GM19025 (cell line): ENCODE data around the gene NQO1.
"Not testable (repeated sequence)": the region's sequence is repeated elsewhere in the genome, so short reads cannot be mapped to it uniquely, and the experiment has no call there.

ENCODE experiments used
- ATAC-seq: cut with Tn5 transposase; IDR thresholded peaks from one replicate; pipeline ENCODE4 v1.9.1; 2021; ENCODE audit warnings: mild to moderate bottlenecking, low read depth, moderate library complexity; ENCODE audit not compliant: unreplicated experiment

NQO1 gene

DNA sequence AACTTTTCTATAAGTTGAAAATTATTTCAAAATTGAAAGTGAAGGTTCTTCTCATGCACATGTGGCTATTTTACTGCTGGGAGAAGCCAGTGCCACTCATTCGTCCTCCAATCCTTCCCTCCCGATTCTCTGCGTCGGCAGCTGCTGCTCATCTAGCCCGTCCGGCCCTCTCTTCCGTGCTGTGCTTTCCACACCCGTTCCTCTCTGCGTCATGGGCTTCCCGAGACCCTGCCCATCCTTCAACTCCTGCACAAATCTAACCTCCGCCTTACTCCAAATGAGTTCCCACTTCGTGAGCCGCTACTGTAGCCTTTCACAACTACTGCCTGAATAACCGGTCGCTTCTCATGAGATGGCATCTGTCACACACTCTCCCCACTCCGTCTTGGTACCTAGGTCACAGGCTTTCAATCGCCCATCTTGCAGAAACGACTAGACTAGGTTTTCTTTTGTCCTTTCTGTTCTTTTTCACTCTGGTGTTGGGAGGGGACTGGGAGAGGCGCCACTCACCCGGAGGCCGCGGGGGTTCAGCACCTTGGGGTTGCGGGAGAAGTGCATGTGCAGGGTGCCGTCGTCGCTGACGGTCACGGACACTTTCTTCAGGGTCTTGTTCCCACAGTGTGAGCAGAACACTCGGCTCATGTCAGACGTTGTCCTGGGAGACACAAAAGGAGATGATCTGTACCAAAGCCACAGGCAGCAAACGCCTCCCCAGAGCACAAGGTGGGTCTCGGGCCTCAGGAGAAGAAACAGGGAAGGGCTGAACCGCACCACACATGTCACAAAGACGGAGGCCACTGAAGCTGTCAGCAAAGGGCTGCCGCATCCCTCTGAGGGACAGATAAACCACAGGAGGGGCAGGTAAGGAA lies 18.2 kb upstream of the NQO1 start:
- ATAC-seq = no peak

DNA sequence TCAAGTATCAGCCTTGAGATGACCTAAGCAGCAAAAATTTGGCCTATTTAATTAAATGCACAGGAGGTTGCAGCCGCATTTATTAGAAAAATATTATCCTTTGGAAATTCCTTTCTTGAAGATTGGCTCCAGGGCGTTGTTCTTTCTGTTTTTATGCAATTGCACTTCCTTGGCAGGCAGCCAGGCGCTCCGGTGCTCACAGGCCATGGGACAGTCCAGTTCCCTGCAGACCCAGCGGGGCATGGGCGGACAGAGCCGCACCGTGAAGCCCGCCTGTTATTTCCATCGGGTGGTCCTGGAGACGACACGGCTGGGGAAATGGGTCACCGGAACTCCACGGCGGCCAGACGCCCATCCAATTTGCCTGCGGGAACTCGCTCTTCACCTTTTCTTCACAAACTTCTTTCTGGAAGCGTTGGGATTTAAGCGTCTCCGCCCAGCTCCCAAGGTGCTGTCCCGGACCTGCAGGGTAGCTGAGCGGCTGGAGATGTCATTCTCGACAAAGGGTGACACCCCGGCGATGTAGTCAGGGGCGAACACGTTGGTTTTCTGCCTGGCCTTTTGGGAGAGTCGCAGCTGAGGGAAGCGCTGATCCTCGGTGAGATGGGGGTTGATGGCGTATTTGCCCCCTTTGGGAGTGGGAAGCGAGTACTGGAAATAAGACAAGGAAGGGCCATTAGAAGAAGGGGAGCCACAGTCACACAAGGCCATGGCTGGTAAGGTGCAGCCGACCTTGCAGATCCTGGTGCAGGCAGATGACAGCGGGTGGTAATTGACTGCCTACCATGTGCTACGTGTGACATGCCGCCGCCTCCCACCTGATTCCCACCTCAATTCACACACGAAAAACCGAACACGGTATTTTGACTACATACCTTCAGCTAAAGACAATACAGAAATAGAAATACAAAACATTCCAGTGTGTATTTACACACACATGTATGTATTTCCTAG lies 15.9 kb upstream of the NQO1 start:
- no peak for ATAC-seq

DNA sequence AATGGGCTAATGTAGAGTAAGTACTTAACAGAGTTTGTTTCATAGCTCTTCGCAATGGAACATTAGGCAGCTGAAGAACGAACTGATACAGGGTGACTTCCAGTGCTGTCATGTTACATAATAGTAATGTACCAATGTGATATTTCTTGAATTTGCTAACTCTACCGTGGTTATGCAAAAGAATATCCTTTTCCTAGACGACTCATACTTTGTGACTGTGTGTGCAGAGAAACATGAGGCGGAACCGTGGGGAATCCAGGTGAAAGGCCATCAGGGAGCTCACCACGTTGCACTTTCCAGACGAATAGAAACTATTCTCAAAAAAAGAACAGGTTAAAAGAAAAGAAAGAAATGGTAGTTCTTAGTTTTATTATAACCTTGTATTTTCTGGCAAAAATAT lies 15.2 kb upstream of the NQO1 start:
- no peak for ATAC-seq

DNA sequence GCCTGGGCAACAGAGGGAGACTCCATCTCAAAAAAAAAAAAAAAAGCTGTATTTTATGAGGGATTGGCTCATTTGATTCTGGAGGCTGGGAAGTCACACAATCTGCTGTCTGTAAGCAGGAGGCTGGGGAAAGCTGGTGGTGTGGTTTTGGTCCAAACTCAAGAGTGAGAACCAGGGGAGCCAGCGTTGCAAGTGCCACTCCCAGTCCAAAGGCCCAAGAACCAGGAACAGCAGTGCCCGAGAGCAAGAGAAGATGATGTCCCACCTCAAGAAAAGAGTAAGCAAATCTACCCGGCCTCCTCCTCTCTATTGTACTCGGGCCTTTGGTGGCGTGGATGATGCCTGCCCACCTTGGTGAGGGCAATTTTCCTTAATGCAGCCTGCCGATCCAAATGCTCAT lies 5.7 kb upstream of the NQO1 start:
- ATAC-seq = no peak

DNA sequence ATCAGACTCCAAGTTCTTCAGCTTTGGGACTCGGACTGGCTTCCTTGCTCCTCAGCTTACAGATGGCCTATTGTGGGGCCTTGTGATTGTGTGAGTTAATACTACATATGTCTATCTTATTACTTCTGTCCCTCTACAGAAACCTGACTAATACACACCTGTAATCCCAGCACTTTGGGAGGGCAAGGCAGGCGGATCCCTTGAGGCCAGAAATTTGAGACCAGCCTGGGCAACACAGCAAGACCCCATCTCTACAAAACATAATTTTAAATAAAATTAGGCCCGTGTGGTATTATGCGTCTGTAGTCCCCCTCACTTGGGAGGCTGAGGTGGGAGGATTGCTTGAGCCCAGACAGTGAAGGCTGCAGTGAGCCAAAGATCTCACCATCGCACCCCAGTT lies 4.9 kb upstream of the NQO1 start:
- not testable (repeated sequence) for ATAC-seq

DNA sequence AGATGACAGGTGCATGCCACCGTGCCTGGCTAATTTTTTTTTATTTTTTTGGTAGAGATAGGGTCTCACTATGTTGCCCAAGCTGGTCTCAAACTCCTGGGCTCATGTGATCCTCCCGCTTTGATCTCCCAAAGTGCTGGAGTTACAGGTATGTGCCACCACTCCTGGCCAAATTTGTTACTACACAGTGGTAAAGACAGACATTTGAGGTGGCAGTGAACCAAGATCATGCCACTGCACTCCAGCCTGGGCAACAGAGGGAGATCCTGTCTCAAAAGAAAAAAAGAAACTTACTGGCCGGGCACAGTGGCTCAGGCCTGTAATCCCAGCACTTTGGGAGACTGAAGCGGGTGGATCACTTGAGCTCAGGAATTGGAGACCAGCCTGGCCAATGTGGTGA lies 2.7 kb upstream of the NQO1 start:
- not testable (repeated sequence) for ATAC-seq

DNA sequence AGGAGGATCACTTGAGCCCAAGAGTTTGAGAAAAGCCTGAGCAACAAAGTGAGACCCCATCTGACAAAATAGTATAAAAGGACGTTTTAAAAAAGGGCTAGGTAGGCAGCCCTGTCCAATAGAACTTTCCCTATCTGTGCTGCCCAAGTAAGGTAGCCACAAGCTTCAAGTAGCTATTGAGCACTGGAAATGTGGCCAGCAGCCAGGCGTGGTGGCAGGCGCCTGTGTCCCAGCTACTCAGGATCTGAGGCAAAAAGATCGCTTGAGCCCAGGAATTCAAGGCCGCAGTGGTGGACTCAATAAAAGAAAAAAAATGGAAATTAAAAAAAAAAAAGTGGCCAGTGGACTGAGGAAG lies 1.5 kb upstream of the NQO1 start:
- ATAC-seq = no peak

DNA sequence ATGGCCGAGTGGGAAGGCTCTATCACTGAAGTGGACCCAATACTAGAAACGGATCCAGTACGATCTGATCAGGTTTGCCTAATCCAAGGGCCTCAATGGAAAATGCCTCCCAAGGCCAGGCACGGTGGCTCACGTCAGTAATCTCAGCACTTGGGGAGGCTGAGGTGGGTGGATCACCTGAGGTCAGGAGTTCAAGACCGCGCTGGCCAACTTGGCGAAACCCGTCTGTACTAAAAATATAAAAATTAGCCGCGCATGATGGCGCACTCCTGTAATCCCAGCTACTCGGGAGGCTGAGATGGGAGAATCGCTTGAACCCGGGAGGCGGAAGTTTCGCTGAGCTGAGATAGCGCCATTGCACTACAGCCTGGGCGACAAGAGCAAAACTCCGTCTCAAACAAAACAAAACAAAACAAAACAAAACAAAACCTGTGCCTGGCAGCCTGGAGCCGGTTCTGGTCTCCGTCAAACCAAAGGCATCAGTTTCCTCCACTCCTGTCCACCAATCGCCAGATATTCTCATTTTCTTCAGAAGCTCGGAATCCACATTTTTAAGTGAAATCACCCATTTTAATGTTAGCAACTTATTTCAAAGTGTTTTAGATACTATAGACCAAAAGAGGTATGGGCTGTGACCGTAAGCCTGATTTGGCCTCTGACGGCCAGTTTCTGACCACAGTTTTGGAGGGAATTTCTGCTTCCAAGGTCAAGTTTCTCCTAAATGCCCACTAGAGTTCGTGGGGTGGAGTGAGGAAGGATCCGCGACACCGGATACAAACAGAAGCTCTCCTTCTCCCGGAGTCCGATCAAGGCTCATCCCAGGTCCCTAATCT lies 664 bp downstream of the NQO1 start:
- no peak for ATAC-seq

DNA sequence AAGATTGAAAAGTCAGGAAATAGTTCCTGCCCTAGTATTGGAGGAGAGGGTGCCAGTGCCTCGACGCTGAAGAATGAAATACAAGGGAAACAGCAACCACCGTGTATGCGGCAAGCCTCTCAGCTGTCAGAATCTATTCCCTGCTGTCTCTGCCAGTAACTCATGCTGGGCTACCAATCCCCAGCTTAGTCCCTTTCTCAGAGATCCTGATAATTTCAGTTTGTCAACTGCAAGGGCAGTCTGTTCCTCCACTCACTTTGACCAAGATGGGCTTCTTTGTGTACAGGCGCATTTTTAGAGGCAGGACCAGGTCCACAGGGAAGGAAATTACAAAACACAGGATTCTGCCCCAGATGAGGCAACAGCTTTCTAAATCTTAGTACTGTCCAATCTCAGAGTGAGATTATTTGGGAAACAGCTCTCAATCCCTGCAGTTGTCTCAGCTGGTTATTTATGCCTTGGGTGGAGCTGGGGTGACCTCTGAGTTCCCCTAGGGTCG lies 1.3 kb downstream of the NQO1 start:
- ATAC-seq = no peak

DNA sequence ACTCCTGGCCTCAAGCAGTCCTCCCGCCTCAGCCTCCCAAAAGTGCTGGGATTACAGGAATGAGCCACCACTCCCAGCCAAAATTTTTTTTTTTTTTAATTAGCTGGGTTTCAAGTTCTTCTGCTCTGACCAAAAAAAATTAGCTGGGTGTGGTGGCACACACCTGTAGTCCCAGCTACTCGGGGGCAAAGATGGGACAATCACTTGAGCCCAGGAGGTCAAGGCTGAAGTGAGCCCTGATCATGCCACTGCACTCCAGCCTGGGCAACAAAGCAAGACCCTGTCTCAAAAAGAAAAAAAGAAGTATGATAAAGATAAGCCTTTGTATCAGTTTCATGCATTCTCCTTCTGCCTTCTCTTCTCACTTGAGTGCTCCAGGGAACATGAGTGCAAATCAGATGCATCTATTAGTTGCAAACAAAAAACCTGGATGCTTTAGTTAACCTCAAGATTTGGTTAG lies 1.9 kb downstream of the NQO1 start:
- no peak for ATAC-seq

DNA sequence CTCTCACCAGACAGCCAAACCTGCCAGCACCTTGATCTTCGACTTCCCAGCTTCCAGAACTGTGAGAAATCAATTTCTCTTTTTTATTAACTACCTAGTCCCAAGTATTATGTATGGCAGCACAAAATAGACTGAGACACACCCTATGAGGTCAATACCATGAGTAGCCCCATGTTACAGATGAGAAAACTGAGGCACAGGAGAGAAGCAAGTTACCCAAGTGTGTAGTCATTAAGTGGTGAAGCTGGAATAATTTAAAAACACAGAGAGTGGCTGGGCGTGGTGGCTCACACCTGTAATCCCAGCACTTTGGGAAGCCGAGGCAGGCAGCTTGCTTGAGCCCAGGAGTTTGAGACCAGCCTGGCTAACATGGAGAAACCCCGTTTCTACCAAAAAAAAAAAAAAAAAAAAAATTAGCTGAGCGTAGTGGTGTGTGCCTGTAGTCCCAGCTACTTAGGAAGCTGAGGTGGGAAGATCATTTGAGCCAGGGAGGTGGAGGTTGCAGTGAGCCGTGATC lies 4.9 kb downstream of the NQO1 start:
- no peak for ATAC-seq

DNA sequence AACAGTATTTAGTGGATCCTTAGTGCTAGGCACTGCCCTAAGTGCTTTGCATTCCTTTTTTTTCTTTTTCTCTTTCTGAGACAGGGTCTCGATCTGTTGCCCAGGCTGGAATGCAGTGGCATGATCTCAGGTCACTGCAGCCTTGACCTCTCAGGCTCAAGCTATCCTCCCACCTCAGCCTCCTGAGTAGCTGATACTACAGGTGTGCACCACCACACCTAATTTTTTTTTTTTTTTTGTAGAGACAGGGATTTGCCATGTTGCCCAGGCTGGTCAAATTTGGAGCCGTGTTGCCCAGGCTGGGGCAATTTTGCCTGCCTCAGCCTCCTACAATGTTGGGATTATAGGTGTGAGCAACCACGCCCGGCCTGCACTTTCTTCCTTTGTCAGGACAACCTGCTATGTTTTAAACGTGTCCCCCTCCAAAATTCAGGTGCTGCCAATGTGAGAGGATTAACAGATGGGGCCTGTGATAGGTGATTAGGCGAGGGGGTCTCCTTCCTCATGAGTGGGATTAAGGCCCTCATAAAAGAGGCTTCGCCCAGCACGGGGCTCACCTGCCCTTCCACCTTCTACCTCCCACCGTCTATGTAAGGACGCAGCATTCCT lies 5.4 kb downstream of the NQO1 start:
- ATAC-seq = no peak

DNA sequence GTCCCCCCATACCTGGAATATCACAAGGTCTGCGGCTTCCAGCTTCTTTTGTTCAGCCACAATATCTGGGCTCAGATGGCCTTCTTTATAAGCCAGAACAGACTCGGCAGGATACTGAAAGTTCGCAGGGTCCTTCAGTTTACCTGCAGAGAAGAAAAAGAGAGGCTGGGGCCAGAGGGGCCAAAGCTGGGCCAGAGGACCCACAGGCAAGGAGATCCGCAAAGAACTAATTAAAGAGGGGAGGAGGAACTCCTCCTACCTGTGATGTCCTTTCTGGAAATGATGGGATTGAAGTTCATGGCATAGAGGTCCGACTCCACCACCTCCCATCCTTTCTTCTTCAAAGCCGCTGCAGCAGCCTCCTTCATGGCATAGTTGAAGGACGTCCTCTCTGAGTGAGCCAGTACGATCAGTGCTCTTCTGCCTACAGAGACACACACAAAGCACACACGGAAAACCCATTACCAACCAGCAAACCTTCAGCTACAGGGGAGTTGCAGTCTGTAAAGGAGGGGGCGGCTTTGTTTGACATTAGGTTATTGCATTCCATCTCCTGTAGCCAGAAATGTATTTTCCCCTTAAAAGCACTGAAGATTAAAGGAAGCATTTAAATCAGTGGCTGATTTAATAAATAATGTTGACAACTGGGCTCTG lies 8.1 kb downstream of the NQO1 start:
- no peak for ATAC-seq

DNA sequence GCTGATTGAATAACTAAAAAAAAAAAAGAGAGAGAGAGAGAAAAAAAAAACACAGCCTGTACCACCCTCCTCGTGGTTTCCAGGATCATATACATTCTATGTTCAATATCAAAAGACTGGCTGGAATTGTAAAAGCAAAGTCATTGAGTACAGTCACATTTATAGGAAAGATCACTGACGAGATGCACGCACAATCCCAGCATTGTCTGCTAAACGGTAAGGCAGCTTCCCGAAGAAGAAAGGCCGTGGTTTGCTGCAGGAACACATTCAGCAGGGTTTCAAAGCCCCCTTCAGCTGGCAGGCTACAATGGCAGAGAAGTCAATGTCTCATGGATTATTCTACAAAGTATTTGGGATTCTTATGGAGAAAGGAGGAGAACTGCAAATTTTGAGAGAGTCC lies 9.3 kb downstream of the NQO1 start:
- ATAC-seq = no peak

DNA sequence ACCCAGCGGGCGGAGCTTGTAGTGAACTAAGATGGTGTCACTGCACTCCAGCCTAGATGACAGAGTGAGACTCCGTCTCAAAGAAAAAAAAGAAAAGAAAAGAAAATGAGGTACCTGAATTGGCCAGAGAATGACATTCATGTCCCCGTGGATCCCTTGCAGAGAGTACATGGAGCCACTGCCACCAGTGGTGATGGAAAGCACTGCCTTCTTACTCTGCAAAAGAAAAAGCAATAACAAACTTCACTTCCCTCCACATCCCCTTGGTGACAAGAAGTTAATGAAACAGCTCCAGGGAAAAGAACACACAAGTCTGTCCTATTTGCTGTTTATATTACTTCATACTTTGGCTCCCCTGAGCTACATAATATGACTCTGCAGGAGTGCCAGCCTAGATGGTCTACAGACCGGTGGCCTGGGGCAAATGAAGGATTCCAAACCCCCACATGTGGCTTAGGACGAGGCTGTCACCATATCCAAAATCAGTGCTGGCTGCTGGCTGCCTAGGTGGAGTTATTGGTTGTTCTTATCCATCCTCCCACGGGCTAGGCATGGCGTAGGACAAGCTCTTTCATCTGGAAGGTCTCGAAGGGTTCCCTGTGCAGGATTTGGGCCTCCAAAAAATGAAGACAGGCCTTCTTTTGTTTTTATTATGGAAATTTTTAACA lies 13.3 kb downstream of the NQO1 start:
- ATAC-seq = no peak

DNA sequence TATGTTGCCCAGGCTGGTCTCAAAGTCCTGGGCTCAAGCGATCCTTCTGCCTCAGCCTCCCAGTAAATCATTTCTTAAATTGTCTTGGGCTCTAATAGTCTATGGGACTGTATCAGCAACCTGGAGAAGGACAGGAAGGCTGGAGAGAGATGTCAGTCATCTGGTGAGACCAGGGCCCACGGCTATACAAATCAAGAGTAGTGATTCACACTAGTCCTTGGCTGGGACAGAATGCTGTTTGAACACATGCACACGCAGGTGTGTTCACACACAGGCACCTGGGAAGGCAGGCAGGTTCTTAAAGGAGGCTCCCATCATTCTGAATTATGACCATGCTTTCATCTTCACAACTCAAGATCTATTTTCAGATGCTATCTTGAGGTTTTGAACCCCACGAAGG lies 14.1 kb downstream of the NQO1 start:
- no peak for ATAC-seq

DNA sequence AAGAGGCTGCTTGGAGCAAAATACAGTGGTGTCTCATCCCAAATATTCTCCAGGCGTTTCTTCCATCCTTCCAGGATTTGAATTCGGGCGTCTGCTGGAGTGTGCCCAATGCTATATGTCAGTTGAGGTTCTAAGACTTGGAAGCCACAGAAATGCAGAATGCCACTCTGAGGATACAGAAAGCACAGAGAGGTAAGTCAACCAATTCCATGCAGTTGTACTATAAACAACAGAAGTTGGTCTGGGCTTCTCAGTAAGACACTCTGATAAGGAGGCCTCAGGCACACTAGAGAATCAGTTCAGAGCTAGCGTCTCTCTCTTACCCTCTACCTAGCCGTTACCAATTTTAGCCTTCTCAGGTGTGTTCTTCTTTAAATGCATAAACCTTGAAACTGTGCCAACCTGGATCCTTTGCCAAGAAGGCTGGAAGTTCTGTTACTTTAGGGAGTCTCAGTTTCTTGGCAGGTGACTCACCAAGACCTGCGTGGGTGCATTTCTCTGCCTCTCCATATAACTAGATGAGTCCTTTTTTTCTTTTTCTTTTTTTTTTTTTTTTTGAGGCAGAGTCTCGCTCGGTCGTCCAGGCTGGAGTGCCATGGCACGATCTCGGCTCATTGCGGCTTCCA lies 15.1 kb downstream of the NQO1 start:
- no peak for ATAC-seq

DNA sequence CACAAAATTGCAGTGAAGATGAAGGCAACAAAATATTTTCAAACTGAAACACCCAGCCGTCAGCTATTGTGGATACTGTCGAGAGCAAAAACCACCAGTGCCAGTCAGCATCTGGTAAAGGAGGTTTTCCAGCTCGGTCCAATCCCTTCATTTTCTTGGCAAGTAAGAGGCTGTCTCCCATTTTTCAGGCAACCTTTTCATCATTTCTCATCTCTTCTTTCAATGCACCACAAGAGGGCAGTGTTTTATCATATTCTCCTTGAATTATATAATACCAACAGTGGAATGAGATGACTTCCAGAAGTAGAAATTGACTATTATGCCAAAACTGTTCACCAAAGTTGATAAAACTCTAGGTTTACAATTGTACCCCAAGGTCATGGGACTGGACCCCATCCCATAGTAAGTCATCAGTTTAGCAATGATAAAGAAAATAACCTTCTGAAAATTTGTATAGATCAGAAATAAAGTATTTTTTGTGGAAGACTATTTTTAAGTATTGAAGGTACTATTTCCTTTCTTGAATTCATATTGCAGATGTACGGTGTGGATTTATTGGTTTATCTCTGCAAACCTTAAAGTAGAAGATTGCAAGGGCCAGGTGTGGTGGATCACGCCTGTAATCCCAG lies 16.8 kb downstream of the NQO1 start:
- no peak for ATAC-seq
